Measurements from ENCODE around the gene PRKCZ. TPM values are rescaled to one million over a fixed set of nuclear protein-coding genes. Genes with fewer than 3 reads are reported as not detected.

The PRKCZ gene
- polyA plus RNA-seq, 10 donors: 3.7 to 9.1 (median 6.5) TPM

GRCh38 chr1:2193514-2194281, 143.5 kb downstream of the PRKCZ start:
- DNase-seq: no peak

- DNase-seq: no peak
Measured at GRCh38 chr1:2194319-2194897, 144.2 kb downstream of the PRKCZ start, which contains the start of gene FAAP20. TSS of gene FAAP20 (minus strand) at chr1:2194772. CDS start at chr1:2194749, 23 bp downstream.

GRCh38 chr1:2194898-2195673, 144.9 kb downstream of the PRKCZ start:
- peak; percentile 82 to 97 (median 91) for DNase-seq

GRCh38 chr1:2195785-2196184, 145.6 kb downstream of the PRKCZ start:
- DNase-seq: no peak

GRCh38 chr1:2196901-2197638, 146.9 kb downstream of the PRKCZ start:
- no peak for DNase-seq

GRCh38 chr1:2197707-2198165, 147.5 kb downstream of the PRKCZ start:
- DNase-seq: no peak

GRCh38 chr1:2198571-2198970, 148.4 kb downstream of the PRKCZ start:
- DNase-seq: no peak

- peak; percentile 88 to 95 (median 89) for DNase-seq
Measured at GRCh38 chr1:2199042-2199810, 149.0 kb downstream of the PRKCZ start.

GRCh38 chr1:2200308-2200943, 150.2 kb downstream of the PRKCZ start:
- DNase-seq: no peak

- no peak for DNase-seq
Measured at GRCh38 chr1:2201062-2201461, 150.9 kb downstream of the PRKCZ start.

GRCh38 chr1:2202008-2202575, 151.9 kb downstream of the PRKCZ start:
- DNase-seq: no peak

GRCh38 chr1:2202843-2203601, 152.8 kb downstream of the PRKCZ start:
- no peak for DNase-seq

- no peak for DNase-seq
Measured at GRCh38 chr1:2203671-2204414, 153.6 kb downstream of the PRKCZ start.

- peak in 2 of 3 donors; percentile 83 to 92 for DNase-seq
Measured at GRCh38 chr1:2204415-2205190, 154.4 kb downstream of the PRKCZ start.

GRCh38 chr1:2205191-2205952, 155.2 kb downstream of the PRKCZ start:
- DNase-seq: peak; percentile 92 to 93 (median 92)

GRCh38 chr1:2206813-2207487, 156.7 kb downstream of the PRKCZ start:
- DNase-seq: peak in 1 of 3 donors; percentile 39
